Measurements from ENCODE around the gene RGS11. TPM values are rescaled to one million over a fixed set of nuclear protein-coding genes. Genes with fewer than 3 reads are reported as not detected.
"Not testable (repeated sequence)": the region's sequence is repeated elsewhere in the genome, so short reads cannot be mapped to it uniquely, and the experiment has no call there.

Gene RGS11
- total and polyA plus RNA-seq, 2 experiments from 2014 or later, result 2.4 to 4.5 TPM

DNA sequence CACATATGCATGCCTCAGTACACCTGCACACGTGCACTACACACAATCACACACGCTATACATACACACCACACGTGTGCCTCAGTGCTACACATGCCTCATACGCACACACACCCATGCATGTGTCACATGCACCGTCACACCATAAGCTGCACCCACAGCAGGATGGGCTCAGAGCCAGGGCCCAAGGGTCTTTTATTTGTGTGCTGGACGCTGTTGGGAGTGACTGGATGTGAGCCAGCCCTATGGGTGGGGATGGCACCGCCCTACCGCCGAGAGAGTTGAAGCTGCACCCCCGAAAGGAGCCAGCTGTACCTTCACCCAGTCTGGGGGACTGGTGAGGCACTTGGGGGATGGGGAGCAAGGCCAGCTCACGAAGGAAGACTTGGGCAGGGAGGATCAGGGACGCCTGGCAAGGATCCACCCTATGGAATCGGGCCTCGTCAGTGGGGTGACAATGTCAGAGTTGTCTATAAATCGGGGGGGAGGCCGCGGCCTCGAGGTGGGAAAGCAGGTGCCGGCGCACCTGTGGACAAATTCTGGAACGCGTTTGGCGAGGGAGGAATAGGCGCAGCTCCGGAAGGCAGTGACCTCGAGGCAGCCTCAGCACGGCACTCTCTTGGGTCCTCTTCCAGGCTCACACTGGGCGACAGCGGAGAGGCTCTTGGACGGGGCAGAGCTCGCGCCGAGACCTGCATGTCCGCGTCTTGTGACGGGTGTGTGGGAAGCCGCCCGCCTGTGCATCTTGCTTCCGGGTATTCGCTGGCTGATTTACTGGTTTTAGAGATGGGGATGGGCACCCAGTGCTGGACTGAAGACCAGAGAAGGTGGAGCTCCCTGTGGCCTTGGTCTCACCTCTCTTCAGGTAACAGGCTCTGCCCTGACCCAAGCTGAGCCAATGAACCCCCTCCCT lies 7.3 kb downstream of the RGS11 start:
- WGBS, 2 experiments (ENCODE audit: low coverage in 1 of 2, low lambda C conversion rate in 2 of 2, missing lambda C conversion rate in 2 of 2), result 80 to 82% methylated on average over 40 of the region's 40 CpGs
- no peak for DNase-seq
- in situ Hi-C loops (cut with MboI), result no loop called here
- Histone ChIP-seq H3K27me3 (replicated peaks; ENCODE audit: insufficient read depth) (no peaks in the 10 kb centered on the region), H3K4me2 (ENCODE audit: unreplicated experiment) (no peak overlapping the region), H2AFZ (no peak overlapping the region), H3K27ac (no peak overlapping the region), H4K20me1 (ENCODE audit: insufficient read depth) (no peaks in the 10 kb centered on the region), H3K36me3 (ENCODE audit: low read depth) (no peaks in the 10 kb centered on the region), H3F3A (ENCODE audit: insufficient read depth) (no peaks in the 10 kb centered on the region), H3K9me3 (ENCODE audit: low read depth) (no peaks in the 10 kb centered on the region), H3K9me2 (ENCODE audit: insufficient read depth) (no peaks in the 10 kb centered on the region), H3K4me1 (ENCODE audit: insufficient read depth) (no peaks in the 10 kb centered on the region), H3K9ac (no peak overlapping the region), H3K4me3 (no peak overlapping the region), H3K79me2 (ENCODE audit: insufficient read depth) (no peaks in the 10 kb centered on the region)
- TF ChIP-seq EZH2phosphoT487 (IDR thresholded peaks at IDR 0.05; ENCODE audit: insufficient read depth, low read depth) (no peak), EZH2 (IDR thresholded peaks at IDR 0.05; ENCODE audit: insufficient read depth, poor library complexity, severe bottlenecking) (no peak)

DNA sequence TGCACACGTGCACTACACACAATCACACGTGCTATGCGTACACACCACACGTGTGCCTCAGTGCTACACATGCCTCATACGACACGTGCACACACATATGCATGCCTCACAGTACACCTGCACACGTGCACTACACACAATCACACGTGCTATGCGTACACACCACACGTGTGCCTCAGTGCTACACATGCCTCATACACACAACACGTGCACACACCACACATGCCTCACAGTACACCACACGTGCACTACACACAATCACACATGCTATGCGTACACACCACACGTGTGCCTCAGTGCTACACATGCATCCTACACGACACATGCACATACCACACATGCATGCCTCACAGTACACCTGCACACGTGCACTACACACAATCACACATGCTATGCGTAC lies 8.2 kb downstream of the RGS11 start:
- H3K9ac ChIP-seq; DNase-seq; H2AFZ ChIP-seq; H3K4me1 ChIP-seq (ENCODE audit: insufficient read depth); in situ Hi-C loops (cut with MboI); H3K9me3 ChIP-seq (ENCODE audit: low read depth); H3K79me2 ChIP-seq (ENCODE audit: insufficient read depth); H3K27ac ChIP-seq; H3K27me3 ChIP-seq (replicated peaks; ENCODE audit: insufficient read depth); H3K9me2 ChIP-seq (ENCODE audit: insufficient read depth); H3K4me2 ChIP-seq (ENCODE audit: unreplicated experiment); H3K4me3 ChIP-seq; H3K36me3 ChIP-seq (ENCODE audit: low read depth); H3F3A ChIP-seq (ENCODE audit: insufficient read depth); H4K20me1 ChIP-seq (ENCODE audit: insufficient read depth): not testable (repeated sequence)
- WGBS, 2 experiments (ENCODE audit: low coverage in 1 of 2, low lambda C conversion rate in 2 of 2, missing lambda C conversion rate in 2 of 2), result 75 to 83% methylated on average over 17 of the region's 17 CpGs

DNA sequence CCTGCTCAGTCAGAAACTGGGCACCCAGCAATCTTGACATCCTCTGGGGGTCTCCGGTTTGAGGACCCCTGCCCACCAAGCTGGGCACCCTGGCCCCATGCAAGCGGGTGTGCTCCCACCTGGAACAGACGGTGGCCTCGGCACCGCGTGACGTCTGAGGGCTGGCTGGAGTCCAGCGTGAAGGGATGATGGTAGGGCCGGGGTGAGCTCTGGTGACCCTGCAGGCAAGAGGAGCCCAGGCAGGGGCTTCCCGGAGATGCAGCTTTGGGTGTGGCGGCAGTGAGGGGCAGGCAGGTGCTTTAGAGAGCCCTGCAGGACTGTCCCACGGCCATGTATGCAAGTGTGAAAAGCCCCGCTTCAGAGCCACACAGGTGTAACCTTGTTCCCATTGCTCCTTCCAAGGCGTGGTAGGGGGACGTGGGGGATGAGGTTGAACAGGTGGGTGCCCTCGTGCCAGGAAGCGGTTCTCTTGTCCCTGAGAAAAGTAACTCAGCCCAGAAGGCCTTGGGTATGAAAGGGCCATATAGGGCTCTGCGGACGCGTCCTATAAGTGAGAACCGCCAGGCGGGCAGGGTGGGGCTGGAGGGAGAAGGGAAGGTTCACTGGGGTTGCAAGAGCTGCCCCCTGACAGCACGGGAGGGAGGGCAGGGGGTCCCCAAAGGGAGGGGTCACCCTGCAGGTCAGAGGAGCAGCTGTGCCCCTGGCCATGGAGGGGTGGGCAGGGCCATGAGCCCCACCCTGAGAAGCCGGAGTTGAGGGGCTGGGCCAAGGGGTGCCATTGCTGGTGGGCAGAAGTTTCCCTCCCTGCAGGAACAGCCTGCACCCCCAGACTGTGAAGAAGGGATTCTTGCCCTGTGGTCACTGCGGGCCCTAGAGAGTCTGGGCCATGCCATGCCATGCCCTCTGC lies 9.2 kb downstream of the RGS11 start:
- Histone ChIP-seq H2AFZ (no peak overlapping the region), H3K36me3 (ENCODE audit: low read depth) (no peaks in the 10 kb centered on the region), H3K27me3 (replicated peaks; ENCODE audit: insufficient read depth) (no peaks in the 10 kb centered on the region), H3K27ac (no peak overlapping the region), H3F3A (ENCODE audit: insufficient read depth) (no peaks in the 10 kb centered on the region), H3K4me3 (no peak overlapping the region), H3K9ac (no peak overlapping the region), H3K9me2 (ENCODE audit: insufficient read depth) (no peaks in the 10 kb centered on the region), H4K20me1 (ENCODE audit: insufficient read depth) (no peaks in the 10 kb centered on the region), H3K4me2 (ENCODE audit: unreplicated experiment) (no peak overlapping the region), H3K79me2 (ENCODE audit: insufficient read depth) (no peaks in the 10 kb centered on the region), H3K4me1 (ENCODE audit: insufficient read depth) (no peaks in the 10 kb centered on the region), H3K9me3 (ENCODE audit: low read depth) (no peaks in the 10 kb centered on the region)
- in situ Hi-C loops (cut with MboI), result no loop called here
- WGBS, 2 experiments (ENCODE audit: low coverage in 1 of 2, low lambda C conversion rate in 2 of 2, missing lambda C conversion rate in 2 of 2), result 43 to 46% methylated on average over 25 of the region's 25 CpGs
- TF ChIP-seq EZH2 (IDR thresholded peaks at IDR 0.05; ENCODE audit: insufficient read depth, poor library complexity, severe bottlenecking) (no peak), EZH2phosphoT487 (IDR thresholded peaks at IDR 0.05; ENCODE audit: insufficient read depth, low read depth) (no peak)
- DNase-seq, result no peak

DNA sequence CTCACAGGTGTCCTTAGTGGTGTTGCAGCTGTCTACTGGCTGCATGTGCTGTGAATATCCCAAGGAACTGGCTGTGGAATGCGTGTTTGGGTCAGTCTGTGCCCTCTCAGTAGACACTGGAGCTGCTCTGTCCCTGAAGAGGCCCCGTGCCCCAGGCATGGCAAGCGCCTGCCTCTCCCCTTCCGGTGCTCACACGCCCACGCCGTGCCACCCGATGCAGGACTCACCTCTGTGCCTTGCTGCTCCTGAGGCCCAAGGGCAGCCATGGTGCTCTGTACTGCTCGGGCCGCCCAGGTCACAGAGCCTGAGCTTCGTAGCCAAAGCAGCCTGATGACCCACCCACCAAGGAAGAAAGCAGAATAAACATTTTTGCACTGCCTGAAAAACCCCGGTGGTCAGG lies 10.0 kb downstream of the RGS11 start:
- no peak overlapping the region for H2AFZ ChIP-seq
- H3K4me3 ChIP-seq, result no peak overlapping the region
- H3K4me2 ChIP-seq (ENCODE audit: unreplicated experiment), result no peak overlapping the region
- no peak overlapping the region for H3K27ac ChIP-seq
- H3K36me3 ChIP-seq (ENCODE audit: low read depth), result no peaks in the 10 kb centered on the region
- H3K9me2 ChIP-seq (ENCODE audit: insufficient read depth), result no peaks in the 10 kb centered on the region
- no peaks in the 10 kb centered on the region for H3F3A ChIP-seq (ENCODE audit: insufficient read depth)
- TF ChIP-seq EZH2phosphoT487 (IDR thresholded peaks at IDR 0.05; ENCODE audit: insufficient read depth, low read depth) (no peak), EZH2 (IDR thresholded peaks at IDR 0.05; ENCODE audit: insufficient read depth, poor library complexity, severe bottlenecking) (no peak)
- no peaks in the 10 kb centered on the region for H4K20me1 ChIP-seq (ENCODE audit: insufficient read depth)
- no peaks in the 10 kb centered on the region for H3K9me3 ChIP-seq (ENCODE audit: low read depth)
- H3K9ac ChIP-seq, result no peak overlapping the region
- H3K79me2 ChIP-seq (ENCODE audit: insufficient read depth), result no peaks in the 10 kb centered on the region
- H3K4me1 ChIP-seq (ENCODE audit: insufficient read depth), result no peaks in the 10 kb centered on the region
- in situ Hi-C loops (cut with MboI), result no loop called here
- no peaks in the 10 kb centered on the region for H3K27me3 ChIP-seq (replicated peaks; ENCODE audit: insufficient read depth)
- WGBS, 2 experiments (ENCODE audit: low coverage in 1 of 2, low lambda C conversion rate in 2 of 2, missing lambda C conversion rate in 2 of 2), result 65 to 80% methylated on average over 11 to 12 of the region's 12 CpGs
- DNase-seq, result no peak
